SH-SY5Y (cell line): Measurements from ENCODE around the gene MCAT.

Experiments used
- GATA2 ChIP-seq: IDR thresholded peaks from 2 replicates; pipeline ENCODE4 v1.6.1; 2011; ENCODE audit warnings: mild to moderate bottlenecking, low read depth, low read length
- GATA3 ChIP-seq: IDR thresholded peaks from 2 replicates; pipeline ENCODE4 v1.6.1; 2011; ENCODE audit warnings: low read depth, mild to moderate bottlenecking, low read length, moderate library complexity

DNA sequence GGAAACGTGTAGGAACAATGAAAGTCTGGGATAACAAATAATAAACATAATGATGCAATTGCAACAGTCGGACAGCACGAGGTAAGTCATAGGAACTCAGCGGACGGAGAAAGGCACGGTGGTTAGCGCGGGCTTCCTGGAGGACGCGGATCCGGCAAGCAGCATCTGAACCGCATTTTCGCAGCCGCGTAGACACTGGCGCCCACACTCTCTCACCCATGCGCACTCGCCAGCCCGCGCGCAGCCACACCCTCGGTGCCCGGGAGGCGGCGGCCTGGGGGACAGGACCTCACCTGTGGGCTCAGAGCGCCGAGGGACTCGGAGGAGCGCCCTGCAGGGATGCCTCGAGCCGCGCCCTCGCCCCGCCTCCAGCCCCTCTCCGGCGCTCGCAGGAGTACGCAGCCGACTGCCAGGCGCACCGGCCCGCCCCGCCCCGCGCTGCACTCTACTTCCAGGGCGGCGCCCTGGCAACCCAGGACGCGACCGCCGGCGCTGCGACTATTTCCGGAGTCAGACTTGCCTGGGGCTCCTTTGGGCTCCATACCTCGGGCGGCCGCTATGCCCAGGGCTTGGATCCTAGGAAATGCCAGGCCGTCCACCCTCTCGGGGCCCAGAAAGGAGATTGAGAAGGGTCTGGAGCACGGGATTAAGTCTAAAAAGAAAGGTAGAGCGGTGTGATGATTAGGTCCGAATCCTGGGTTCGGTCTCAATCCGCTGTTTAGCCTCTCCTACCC is 54.0 kb downstream of the MCAT start, which contains the start of gene TTLL1:
- TF ChIP-seq GATA2 (no peak), GATA3 (no peak)
